ENCODE measurements around the gene GALNS. TPM values are rescaled to one million over a fixed set of nuclear protein-coding genes. Genes with fewer than 3 reads are reported as not detected.

The GALNS gene
- total and polyA plus RNA-seq, 4 donors, result 6.8 to 20.6 (median 10.8) TPM

- TF ChIP-seq CTCF (IDR thresholded peaks at IDR 0.05; ENCODE audit: low read depth, low read length, missing input control), result no peak
- TF ChIP-seq RAD21 (IDR thresholded peaks at IDR 0.05), result no peak
- TF ChIP-seq HNF4G (IDR thresholded peaks at IDR 0.05), result no peak
- no peak for TF ChIP-seq YY1 (IDR thresholded peaks at IDR 0.05)
Measured at GRCh38 chr16:88803264-88803987, 53.3 kb downstream of the GALNS start, which contains the start of gene CDT1 (continued).

GRCh38 chr16:88800277-88800592 lies 56.5 kb downstream of the GALNS start:
- DNase-seq (ENCODE audit: low spot score), result no peak
- no peaks in the 10 kb centered on the region for H3K27me3 ChIP-seq (ENCODE audit: control insufficient read depth in 4 of 4, insufficient read depth in 4 of 4, low read length in 3 of 4)
- H3K36me3 ChIP-seq (ENCODE audit: control insufficient read depth in 4 of 4, insufficient read depth in 3 of 4, low read depth in 1 of 4, low read length in 3 of 4), result no peaks in the 10 kb centered on the region
- H3K4me1 ChIP-seq (ENCODE audit: control insufficient read depth in 4 of 4, insufficient read depth in 4 of 4, low read length in 3 of 4), result peaks cover 10 to 23% (median 12%) of the 10 kb centered on the region in 4 donors
- TF ChIP-seq TAF1 (conservative IDR thresholded peaks at IDR 0.05), result no peak
- TF ChIP-seq RXRA (IDR thresholded peaks at IDR 0.05), result no peak
- TF ChIP-seq HNF4G (IDR thresholded peaks at IDR 0.05), result no peak
- TF ChIP-seq CTCF (IDR thresholded peaks at IDR 0.05; ENCODE audit: low read depth, low read length, missing input control), result no peak
- TF ChIP-seq ZBTB33 (IDR thresholded peaks at IDR 0.05), result no peak
- TF ChIP-seq FOXA1 (IDR thresholded peaks at IDR 0.05), result no peak
- TF ChIP-seq SP1 (IDR thresholded peaks at IDR 0.05), result no peak
- no peak for TF ChIP-seq MAX (IDR thresholded peaks at IDR 0.05)
- no peak for TF ChIP-seq NR2F2 (IDR thresholded peaks at IDR 0.05)
- TF ChIP-seq FOXA2 (IDR thresholded peaks at IDR 0.05), result no peak
- TF ChIP-seq ATF3 (IDR thresholded peaks at IDR 0.05), result no peak
- no peak for TF ChIP-seq REST (IDR thresholded peaks at IDR 0.05)
- no peak for TF ChIP-seq JUND (IDR thresholded peaks at IDR 0.05)
- TF ChIP-seq GABPA (IDR thresholded peaks at IDR 0.05 in 1 of 2, conservative IDR thresholded peaks at IDR 0.05 in 1 of 2), result no peak
- no peak for TF ChIP-seq YY1 (IDR thresholded peaks at IDR 0.05)
- H3K27ac ChIP-seq (ENCODE audit: low read depth in 1 of 2, low read length in 2 of 2), result no peak overlapping the region
- H3K9ac ChIP-seq (ENCODE audit: low read depth in 1 of 2, low read length in 2 of 2), result no peak overlapping the region
- no peaks in the 10 kb centered on the region for H3K9me3 ChIP-seq (ENCODE audit: control insufficient read depth in 4 of 4, low read length in 3 of 4)
- H3K4me3 ChIP-seq (ENCODE audit: low read depth in 1 of 3, low read length in 3 of 3), result no peak overlapping the region
- WGBS, result 89% methylated on average over 6 of the region's 6 CpGs
